NK-92 (cell line): ENCODE data around the gene SLC37A4.
"Not testable (repeated sequence)": the region's sequence is repeated elsewhere in the genome, so short reads cannot be mapped to it uniquely, and the experiment has no call there.

Source experiments
- DNase-seq: peaks from one replicate; lab custom pipeline; 2025; ENCODE audit not compliant: unreplicated experiment; lab: John Stamatoyannopoulos, UW

SLC37A4 gene

DNA sequence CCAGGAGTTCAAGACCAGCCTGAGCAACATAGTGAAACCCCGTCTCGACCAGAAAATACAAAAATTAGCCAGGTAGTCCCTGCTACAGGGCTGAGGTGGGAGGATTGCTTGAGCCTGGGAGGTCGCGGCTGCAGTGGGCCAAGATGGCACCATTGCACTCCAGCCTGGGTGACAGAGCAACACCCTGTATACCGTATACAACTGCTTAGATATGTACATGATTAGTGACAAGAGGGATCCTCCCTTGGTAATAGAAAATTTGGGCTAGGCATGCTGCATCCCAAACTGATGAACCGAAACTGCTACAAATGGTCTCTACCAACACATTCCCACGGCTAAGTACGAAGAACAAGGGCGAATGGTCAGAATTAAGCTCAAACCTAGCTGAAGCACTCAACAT, 12.2 kb upstream of the SLC37A4 start:
- DNase-seq: no peak

DNA sequence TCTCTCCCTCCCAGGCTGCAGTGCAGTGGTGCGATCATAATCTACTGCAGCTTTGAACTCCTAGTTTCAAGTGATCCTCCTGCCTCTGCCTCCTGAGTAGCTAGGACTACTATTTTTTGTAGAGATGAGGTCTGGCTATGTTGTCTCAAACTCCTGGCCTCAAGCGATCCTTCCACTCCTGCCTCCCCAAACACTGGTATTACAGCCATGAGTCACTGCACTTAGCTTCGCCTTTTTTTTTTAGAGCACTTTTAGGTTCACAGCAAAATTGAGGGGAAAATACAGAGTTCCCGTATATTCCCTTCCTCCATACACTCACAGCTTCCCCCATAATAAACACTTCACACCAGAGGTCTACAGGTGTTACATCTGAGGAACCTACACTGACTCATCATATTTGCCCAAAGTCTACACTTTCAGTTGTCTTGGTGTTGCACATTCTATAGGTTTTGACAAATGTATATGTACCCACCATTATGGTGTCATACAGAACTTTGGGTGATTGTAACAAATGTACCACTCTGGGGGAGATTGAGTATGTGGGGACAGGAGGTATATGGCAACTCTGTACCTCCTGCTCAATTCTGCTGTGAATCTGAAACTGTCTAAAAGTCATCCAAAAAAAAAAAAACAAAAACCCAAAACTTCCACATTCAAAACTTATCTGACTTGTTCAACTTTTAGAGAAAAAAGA, 11.3 kb upstream of the SLC37A4 start:
- DNase-seq: no peak

DNA sequence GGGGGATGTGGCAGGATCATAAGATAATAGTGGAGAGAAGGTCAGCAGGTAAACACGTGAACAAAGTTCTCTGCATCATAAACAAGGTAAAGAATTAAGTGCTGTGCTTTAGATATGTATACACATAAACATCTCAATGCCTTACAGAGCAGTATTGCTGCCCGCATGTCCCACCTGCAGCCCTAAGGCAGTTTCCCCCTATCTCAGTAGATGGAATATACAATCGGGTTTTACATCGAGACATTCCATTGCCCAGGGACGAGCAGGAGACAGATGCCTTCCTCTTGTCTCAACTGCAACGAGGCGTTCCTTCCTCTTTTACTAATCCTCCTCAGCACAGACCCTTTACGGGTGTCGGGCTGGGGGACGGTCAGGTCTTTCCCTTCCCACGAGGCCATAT, 8.8 kb upstream of the SLC37A4 start:
- not testable (repeated sequence) for DNase-seq

DNA sequence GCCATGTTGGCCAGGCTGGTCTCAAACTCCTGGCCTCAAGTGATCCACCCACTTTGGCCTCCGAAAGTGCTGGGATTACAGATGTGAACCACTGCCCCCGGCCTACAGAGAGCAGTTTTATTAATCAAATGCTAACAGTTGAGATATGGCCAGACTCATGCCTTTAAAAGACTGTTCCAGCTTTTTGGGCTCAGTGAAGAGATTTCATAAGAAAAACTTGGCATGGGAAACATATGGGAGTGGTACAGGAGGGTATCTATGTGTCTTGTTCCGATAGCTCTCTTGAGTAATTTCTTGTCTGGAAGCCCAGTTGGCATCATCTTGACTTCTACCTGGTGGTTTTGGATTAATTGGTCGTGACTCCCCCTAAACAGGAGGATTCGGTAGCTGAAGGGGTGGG, 8.2 kb upstream of the SLC37A4 start:
- DNase-seq: no peak

- DNase-seq: no peak
Observed at GRCh38 chr11:119034813-119035212, 4.1 kb upstream of the SLC37A4 start.

- DNase-seq: not testable (repeated sequence)
Observed at GRCh38 chr11:119033421-119033820, 2.7 kb upstream of the SLC37A4 start.

GRCh38 chr11:119031912-119032280, 1.2 kb upstream of the SLC37A4 start:
- DNase-seq: no peak

- DNase-seq: no peak
Observed at GRCh38 chr11:119030029-119030328, 698 bp downstream of the SLC37A4 start.

DNA sequence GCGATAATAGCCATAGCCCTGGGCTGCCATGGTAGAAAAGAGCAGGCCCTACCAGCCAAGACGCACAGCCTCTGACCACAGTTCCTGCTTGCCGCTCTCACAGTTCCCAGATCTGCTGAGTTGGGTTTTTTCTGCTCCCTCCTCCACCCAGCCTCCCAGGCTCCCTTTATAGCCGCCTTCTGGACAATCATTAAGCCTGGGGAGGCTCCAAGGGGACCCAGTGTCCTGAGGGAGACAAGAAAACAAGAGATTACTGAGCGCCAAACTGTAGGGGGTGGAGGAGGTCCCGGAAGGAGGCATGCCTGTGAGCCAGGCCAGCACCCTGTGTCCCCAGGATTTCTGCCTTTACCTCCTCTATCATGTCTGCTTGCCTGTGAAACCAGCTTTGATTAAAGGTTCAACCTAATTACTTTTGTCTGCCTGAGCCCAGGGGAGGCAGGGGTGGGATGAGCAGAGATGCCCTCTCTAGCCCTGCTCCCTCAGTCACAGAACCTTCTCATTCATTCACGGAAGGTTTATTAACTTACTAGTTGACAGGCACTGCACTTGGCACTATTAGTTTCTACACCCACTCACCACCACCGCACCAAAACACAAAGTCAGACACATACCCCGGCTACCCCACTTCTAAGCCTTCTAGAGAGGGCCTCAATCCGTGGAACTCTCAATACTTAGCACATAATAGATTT, 1.2 kb downstream of the SLC37A4 start:
- DNase-seq: no peak

DNA sequence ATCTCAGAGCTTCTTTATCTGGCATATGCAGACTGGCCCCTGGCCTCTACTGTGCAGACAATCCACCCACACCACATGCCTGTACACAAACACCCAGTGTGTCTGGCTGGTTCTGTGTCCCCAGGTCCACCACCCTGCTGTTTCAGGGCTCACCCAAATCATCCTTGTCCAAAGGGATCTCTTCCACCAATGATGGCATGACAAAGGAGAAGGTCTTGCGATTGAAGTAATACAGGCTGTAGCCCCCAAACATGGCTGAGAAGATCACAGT, 1.7 kb downstream of the SLC37A4 start:
- no peak for DNase-seq

- DNase-seq: no peak
Observed at GRCh38 chr11:119028346-119029068, 2.2 kb downstream of the SLC37A4 start.

DNA sequence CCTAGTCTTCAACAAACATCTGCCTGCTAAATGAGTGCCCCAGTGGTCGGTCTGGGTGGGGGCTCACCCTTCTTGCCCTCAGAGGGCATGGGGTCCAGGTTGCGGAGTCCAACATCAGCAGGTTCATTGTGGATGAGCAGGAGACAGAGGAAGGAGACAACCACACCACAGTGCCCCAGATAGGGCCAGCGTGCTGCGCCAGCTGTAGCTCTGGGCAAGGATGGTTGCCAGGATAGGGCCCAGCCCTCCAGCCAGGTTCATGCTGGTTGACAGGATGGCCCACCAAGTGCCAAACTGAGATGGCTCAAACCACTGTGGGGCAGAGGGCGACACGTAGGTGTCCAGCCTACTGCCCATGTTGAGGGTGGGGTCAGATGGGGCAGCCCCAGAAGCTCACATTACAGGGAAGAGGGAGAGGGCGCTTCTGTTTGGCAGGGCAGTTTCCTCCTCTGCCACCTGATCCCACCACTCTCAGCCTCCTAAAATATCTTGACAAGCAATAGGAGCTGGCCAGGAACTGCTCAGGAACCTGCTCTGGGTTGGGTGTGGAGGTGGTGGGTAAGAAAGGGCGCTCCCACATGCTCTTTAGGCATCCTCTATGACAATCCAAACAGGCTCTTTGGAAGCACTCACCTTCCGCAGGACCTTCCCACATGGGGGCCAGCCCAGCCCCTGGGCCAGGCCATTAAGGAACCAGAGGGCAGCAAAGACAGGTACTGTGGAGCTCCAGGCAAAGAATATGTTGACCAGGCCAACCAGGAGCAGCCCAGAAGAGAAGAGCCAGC, 2.9 kb downstream of the SLC37A4 start:
- no peak for DNase-seq

GRCh38 chr11:119026970-119027369, 3.7 kb downstream of the SLC37A4 start:
- no peak for DNase-seq

DNA sequence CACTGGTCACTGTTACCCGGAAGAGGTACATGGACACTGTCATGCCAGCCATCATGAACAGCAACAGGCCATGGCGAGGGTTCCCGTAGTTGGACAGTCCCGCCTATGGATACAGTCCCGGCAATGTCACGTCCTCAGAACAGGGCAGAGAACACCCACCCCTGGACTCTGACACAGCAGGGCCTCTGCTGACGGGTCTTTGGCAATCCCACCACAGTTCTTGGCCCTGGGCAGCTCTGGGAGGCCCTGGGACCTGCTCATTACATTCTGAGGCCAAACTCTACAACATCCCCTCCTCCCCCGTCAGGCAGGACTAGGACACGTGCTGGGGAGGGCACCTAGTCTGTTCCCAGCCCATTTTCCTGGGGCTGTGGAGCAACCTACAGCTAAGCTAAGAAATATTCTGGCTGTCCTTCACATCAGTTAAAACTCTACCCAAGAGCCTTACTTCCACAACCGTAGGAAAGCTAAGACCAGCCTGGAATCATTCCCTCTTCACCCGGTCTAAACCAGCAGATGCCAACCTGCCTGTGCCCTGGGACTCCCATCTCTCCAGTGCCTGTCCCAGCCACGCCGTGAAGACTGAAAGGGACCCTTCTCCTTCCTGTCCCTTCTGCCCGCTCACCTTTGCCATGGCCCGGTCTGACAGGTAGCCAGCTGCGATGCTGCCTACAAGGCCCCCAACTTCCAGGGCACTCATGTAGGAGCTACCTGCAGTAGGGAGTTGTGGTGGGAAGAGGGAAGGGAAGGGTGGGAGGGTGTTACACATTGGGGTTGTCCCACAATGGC, 4.5 kb downstream of the SLC37A4 start:
- DNase-seq: no peak

- no peak for DNase-seq
Observed at GRCh38 chr11:119025541-119025940, 5.1 kb downstream of the SLC37A4 start.

DNA sequence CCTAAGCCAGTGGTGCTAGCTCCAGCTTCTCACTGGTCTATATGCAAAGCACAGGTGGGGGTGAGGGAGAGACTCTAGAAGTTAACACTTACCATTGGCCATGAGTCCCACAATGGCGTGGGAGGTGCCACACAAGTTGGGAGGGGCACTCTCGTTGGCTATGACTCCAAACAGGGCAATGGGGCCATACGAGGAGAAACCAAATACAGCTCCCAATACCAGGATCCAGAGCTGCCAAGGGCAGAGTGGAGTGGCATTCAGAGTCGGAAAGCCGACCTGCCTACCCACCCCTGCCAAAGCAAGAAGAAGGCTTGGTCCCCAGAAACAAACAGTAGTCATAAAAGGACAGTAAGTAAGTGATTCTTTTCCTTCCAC, 5.6 kb downstream of the SLC37A4 start:
- no peak for DNase-seq

DNA sequence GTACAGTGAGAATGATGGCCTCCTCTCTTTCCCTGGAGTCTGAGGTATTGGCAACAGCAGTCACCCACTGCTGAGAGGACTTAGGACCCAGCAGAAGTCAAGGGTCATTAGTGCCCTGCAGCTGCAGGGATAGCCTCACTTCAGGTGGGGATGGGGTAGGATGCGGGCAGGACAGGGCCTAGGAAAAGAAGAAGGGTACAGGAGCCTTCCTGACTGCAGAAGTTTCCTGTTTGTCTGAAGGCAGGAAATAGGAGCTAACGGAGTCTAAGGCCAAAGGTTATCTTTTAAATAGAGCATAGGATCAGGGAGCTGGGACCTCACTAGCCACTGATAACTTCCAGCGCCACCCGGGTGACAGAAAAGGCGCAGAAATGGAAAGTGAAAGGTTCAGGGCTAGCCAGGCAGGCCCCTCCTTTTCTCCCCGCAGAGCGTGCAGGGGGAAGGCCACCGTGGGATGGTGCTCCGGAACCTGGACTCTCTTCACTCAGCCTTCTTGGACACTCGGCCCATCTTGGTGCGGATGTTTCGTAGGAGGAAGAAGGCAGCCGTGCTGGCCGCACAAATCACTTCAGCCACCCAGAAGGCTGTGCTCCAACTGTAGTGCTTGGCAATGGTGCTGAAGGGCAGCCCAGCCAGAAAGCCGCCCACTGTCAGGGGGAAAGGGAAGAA, 6.1 kb downstream of the SLC37A4 start:
- no peak for DNase-seq

GRCh38 chr11:119023741-119024140, 6.9 kb downstream of the SLC37A4 start:
- DNase-seq: no peak

DNA sequence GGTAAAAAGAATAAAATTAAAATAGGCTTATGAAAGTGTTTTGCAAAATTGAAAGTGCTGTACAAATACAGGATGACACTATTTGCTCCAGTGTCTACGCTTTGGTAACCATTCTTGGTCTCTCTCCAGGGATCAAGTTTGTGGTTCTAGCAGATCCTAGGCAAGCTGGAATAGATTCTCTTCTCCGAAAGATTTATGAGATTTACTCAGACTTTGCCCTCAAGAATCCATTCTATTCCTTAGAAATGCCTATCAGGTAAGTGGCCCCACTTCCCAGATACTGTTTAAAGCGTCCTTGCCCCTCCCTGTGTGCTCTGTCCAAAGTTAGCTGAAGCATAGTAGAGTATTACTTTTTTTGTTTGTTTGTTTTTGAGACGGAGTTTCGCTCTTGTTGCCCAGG, 9.0 kb downstream of the SLC37A4 start:
- DNase-seq: no peak

DNA sequence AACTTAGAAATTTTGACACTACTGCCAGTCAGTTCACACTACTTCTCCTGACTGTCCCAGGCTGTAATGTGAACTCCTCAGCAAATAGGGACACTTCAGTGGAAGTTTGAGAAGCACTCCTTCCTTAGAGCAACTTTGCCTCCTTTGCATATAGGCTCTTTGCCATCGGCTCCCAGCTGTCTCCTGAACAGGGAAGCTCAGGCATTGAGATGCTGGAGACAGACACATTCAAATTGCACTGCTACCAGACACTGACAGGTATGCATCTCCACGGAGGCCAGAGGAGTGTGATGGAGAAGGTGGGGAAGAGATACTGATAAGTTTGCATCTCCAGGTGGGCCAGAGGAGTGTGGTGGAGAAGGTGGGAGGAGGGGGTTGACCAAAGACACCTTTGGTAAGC, 10.7 kb downstream of the SLC37A4 start:
- DNase-seq: no peak
